T-helper 1 cell treated with Interleukin-12 subunit alpha and Interleukin-12 subunit beta and Interleukin-4 antibody, amounts not matched to agents 30 ng/mL and 1 ng/mL, for 36 hours (primary cell): Measurements from ENCODE around the gene LAMB3. TPM values are rescaled to one million over a fixed set of nuclear protein-coding genes. Genes with fewer than 3 reads are reported as not detected.

ENCODE experiments used
- intact Hi-C: fragments of 100-400 bp; cut with micrococcal nuclease; formaldehyde crosslinking; loops from one replicate; pipeline ENCODE4 v1.15.1; 2024
- total RNA-seq: library from RNA; stranded (reverse); gene quantifications from 2 replicates; pipeline ENCODE4 v1.2.3, GENCODE V29; 2022

Gene LAMB3
- total RNA-seq, 1 donor from 2014 or later: 10.0 TPM

DNA sequence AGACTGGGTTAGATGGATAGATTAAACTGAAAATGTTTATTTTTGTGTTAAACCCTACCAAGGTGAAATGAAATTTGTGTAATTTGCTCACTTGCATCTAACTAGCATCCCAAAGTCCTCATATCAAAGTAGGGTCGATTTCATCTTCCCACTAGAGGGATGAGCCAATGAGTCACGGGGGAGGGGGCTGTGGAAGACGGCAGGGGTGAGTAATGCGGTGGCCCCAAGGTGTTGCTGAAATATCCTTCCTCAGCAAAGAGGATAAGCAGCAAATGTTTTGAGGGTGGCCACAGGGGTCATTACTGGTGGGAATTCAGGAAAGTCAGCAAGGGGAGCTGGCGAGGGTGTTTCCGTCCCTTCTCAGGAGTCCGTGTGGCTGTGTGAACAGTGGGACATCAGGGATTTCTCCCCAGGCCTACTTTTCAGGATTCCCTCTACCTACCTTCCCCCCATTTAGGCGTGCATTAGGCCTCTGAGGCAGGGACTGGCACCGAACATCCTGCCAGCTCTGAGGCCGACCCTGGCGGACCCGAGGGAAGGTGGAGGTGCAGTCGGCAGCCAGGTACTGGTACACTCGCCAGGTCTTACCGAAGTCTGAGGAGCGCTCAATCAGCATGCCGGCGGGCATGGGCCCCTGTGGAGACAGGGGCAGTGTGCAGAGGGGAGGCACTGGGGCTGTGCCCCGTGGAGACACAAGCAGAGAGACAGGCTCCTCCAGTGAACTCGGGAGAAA is 18.1 kb downstream of the LAMB3 start:
- intact Hi-C loops: no loop called here

DNA sequence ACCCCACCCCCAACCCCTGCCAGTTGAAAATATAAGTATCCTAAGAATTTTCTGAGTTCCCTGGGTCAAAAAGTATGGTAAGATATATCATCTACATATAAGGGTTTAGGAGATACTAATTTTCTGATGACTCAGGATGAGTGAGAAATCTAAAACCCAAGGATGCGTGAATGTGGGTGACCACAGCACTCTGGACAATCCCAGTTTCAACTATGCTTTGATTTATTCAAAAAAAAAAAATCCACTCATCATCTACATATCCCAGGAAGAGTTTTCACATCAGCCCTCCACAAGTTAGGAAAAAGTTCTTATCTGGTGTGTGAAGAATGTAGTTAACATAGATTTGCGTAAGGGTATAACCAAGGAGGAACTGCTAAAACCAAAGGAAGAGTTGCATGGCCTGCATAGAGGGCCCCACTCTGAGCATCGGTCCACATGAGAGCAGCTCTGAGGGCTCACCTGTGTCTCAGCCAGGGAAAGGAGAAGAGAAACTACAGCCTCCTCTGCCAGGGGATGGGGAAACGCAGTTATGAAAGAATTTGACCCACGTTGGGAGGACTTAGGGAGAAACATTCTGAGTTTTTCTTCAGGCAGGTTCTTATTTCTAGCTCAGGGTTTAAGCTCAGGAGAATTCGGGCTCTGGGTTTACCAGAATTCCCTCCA is 18.8 kb downstream of the LAMB3 start:
- intact Hi-C loops: no loop called here

DNA sequence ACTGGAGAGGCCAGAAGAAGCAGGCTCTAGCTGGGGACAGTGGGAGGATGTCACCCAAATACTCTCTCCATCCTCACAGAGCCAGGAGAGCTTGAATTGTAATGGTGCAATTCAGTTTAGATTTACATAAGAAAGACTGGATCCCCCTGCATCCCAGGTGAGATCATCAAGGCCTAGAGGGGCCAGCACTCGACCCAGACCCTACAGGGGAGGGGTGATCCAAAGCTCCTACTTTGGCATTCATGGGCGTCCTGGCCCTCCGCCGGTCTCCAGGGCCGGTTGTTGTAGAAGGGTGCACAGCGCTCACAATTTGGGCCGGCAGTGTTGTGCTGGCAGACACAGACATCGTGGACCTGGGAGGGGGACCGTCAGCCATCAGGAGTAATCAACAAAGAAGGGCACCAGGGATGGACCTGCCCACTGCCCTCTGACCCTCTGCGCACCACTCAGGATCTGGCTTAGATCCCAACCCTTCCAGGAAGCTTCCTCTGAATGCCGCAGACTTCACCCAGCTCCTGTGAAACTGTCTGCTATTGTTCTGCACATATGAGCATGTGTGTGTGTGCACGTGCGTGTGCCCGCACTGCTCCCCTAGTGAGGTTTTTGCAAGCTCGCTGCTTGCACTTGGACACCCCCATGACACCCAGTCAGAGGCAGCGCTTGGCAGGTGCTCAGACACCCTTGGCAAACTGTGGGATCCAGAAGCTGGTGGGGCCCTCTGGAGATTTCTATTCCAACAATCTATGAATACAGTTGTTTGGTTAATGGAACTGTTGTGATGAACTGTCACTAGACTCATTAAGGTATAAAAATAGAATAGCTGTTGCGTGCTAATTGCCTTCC is 21.6 kb downstream of the LAMB3 start:
- intact Hi-C loops: no loop called here

DNA sequence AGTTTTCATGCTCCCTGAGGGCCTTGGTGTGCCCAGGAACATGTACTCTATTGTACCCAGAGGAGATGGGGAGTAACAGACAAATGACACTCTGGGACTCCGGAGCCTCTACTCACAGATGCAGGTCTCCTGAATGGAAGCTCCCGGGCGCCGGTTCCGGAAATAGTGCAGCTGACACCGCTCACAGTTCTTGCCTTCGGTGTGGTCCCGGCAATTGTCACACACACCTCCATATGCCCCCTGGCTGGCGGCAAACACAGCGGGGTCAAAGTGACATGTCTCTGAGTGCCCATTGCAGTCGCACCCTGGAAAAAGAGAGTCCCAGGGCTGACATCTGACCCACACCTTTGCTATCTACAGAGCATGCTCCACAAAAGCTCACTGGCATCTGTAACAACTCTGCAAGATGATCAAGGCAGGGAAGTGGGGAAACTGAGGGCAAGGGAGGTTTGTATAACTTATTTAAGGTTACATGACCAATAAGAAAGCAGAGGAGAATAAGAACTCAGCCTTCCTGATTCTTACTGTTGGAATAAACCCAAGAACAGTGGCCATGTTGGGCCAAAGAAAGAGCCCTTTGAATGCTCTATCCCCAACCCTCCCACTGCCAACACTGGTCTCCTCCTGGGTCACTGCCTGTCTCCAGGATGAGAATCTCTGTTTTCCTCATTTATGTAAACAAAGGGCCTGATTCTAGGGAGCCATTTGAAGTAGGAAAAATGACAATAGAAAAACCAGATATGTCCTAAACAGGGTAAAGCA is 22.4 kb downstream of the LAMB3 start:
- intact Hi-C loops: loop anchor here (2.0 kb wide), 1 partner anchor 21 kb away; no protein-coding TSS in a partner anchor

DNA sequence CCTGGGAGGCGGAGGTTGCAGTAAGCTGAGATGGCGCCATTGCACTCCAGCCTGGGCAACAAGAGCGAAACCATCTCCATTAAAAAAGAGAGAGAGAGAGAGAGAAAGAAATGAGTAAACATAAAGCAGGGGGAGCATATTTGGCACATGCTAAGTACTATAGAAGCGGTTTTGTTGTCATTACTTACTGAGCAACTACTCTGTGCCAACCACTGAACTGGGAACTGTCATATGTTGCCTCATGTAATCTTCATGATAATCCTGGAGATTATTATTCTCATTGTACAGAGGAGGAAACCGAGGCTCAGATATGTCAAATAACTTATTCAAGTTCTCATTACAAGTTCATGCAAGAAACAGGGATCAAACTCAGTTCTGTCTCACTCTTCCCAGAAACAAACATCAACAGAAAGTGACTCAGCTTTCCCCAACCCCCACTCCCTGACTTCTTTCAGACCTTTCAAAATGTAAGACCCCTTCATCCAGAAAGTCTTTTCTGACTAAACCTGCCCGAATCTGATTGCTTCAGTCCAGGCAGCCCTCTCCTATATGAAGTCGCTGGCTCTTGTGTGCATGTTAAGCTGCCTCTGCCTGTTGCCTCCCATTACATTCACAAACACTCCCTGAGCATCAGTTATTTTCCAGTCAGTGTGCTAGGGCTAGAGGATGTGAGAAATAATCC is 23.5 kb downstream of the LAMB3 start:
- intact Hi-C loops: loop anchor here (2.0 kb wide), 1 partner anchor 22 kb away; no protein-coding TSS in a partner anchor

DNA sequence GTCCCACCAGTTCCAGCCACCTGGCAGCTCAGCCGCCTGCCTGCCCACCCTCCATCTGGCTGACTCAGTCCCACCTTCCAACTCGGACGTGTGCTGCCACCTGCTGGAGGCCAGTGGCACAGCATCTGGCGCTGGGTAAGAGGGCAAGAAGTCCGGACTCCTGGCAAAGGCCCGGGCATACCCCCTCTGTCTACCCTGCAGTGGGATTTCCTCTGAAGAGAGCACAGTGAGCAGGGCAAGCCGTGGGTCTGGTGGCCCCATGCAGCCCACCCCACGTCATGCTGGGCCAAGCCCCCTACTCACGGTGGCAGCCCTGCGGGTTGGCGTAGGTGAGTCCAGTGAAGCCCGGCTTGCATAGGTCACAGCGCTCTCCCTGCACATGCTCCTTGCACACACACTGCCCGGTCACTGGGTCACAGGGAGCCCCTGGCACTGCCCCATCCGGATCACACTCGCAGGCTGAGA is 24.5 kb downstream of the LAMB3 start:
- intact Hi-C loops: loop anchor here (1.0 to 2.0 kb wide), 7 partner anchors 20 to 120 kb away; no protein-coding TSS in a partner anchor

DNA sequence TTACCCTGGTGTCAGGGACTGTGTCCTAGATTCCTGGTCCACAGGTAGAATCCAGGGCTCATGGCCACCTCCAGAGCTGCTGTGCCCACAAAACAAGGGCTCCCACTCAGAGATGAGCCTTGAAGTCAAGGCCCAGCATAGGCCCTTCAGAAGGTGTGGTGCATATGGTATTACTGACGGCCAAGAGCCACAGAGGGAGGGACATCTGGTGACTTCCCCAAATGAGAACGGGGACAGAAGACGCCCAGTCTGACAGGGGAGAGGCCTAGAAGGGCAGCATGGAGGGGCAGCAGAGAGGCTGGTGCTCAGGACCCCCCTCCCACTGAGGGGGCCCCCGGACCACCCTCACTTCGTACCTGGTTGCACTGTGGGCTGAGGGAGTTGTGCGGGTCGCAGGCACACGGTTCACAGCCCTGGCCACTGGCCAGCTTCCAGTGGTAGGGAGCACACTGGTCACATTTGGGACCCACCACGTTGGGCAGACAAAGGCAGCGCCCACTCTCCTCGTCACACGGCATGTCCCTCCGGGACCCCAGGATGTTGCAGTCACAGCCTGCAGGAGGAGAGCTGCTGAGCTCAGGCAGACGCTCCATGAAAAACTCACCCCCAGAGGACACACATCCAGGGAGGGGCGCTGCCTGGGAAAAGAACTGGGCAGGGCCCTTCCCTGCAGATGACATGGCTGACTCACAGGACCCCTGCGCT is 25.0 kb downstream of the LAMB3 start:
- intact Hi-C loops: loop anchor here (1.0 kb wide), 6 partner anchors 20 to 120 kb away; no protein-coding TSS in a partner anchor

DNA sequence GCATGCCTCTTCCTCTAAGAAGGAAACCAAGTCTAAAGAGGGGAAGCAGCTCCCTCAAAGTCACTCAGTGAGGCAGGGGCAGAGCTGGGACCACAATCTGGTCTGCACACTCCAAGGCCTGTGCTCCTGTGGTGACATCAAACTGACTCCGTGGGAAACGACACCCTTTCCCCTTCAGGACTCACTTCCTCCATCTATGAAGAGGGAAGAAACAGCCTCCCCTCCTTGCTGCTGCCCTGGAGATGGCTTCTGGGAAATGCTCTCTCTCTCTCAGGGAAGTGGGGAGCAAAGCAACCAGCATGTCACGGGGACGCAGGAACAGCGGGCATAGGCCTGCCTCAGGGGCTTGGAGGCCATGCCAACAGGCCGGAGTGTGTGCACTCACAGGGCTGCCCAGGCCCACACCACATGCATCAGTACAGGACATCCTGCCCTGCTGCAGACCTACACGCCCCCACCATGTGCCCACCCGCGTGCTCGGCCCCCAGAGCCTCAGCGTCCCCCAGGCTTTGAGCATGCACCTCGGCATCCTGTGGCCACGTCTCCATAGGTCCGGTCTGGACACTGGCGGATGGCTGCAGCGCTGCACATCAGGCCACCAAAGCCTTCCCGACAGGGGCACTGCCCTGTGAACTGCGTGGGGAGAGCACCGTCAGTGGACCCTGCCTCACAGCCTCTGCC is 25.7 kb downstream of the LAMB3 start:
- intact Hi-C loops: loop anchor here (1.0 kb wide), 6 partner anchors 19 to 121 kb away; no protein-coding TSS in a partner anchor

DNA sequence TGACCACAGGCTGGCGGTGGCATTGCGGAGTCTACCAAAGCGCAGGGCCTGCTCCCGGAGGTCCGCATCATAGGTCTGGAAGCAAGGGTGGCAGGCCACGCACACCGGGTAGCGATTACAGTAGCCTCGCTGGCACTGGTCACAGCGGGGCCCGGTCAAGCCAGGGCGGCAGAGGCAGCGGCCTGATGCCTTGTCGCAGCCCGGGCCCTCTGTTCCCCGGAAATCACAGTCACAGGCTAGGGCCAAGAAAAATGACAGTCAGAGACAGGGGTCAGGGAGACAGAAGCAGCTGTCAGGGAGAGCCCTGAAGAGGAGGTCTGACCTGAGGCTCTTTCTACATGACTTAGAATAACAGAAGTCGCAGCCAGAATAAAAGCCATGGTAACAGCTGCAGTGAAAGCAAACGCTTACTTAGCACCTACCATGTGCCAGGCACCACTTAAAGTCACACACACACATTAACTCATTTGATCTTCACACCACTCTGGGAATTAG is 26.4 kb downstream of the LAMB3 start:
- intact Hi-C loops: no loop called here

DNA sequence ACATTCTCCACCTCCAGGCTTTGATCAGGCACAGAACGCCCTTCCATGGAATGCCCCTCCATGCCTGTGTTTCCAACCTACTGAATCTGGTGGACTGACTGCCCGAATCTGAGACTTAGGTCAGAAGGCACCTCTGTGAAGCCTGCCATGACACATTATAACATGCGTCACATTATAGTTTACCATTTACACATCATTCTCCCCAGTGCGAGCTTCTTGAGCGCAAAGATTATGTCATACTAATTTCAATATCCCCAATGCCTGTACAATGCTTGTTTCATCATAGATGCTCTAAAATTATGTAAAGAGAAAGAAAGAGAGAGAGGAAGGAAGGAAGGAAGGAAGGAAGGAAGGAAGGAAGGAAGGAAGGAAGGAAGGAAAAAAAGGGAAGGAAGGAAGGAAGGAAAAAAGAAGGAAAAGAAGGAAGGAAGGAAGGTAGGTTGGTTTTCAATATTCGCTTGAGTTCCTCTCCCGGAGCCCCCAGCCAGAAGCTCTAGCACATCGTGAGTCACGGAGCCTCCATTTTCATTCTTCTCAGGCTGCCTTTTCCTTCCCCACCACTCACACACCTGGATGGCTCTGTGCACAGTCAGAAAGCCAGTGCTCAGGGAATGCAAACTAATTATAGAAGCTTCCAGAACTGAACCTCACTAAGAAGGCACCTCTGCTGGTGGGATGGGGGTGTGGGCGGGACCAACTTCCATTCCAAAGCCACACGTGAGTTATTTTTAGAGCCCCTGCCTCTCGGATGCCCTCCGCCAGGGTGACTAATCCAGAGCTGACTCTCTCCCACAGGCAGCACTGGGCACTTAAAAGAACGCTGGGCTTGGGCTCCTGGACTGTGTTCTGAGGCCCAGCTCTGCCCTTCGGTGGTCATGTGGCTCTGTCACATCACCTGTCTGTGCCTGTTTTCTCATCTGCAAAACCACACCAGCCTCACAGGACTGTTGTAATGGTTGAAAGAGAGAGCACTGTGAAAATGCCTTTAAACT is 27.4 kb downstream of the LAMB3 start:
- intact Hi-C loops: no loop called here

DNA sequence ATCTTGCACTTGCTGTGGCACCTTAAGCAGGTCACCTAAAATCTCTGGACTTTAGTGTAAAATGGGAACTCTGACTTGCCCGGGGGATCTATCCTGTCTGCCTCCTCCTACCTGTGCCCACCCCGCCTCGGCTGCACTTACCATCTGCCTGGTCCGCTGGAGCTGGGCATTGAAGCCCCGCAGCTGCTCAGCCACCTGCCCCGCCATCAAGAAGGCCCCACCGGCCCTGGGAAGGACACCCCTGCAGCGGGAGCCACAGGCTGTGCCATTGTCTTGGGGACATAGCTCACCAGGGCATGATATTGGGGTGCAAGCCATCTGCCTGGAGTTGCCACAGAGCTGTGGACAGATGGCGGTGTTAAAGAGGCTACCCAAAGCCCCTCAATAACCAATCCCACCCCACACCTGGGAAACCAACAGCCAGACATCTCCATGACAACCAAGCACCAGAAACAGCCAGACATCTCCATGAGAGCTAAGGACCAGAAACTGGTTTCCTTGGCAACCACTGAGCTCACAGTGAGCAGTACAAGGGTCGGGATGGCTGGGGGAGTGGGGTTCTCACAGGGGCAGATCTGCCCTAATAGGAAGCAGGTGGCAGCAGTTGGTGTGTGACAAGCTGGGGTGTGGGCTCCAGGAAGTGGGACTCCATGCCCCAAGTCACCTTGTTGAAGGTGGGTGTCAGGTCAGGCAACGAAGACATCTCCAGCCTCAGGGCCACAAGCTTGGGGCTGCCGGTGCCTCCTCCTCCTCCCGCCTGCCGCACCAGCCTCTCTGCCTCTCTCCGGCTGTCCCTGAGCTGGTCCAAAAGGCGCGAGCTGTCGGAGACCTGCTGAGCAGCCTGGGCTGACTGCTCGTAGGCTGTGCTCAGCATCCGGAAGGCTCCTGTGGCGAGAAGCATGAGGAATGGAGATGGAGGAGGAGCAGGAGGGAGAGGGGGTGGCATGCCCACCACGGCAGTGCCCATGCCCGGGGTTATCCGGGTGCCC is 29.1 kb downstream of the LAMB3 start:
- intact Hi-C loops: no loop called here

DNA sequence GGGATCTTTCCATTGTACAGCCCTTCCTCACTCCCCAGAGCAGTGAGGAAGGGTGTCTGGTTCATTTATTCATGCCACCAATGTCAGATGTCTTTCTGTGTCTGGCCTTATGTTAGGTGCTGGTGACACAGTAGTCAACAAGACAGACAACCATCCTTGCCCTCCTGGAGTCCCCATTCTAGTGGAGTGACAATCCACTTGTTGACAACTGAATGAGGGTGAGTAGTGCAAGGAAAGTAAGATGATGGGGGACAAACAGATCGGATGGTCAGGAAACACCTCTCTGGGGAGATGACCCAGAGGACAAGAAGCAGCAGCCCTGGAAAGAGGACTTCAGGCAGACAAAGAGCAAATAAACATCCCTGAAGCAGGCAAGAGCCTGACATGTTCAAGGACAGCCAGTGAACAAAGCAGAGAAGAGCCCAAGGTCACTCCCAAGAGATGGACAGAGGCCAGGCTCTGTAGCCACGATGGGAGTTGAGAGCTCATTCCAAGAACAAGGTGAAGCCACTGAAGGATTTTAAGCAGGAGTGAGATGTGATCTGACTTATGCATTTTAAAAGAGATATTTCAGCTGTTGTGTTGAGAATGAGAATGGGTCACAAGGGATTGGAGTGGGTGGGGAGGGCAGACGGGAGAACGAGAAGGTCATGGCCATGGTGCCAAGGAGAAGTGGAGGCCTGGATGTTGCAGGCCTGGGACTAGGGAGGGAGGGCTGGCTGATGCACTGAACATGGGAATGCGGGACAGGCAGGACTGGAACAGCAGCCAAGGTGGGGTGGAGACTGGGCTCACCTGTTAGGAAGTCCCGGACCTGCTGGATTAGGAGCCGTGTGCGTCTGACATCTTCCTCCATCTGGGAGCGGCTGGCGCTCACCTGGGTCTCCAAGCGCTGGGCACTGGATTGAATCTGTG is 30.2 kb downstream of the LAMB3 start:
- intact Hi-C loops: no loop called here

DNA sequence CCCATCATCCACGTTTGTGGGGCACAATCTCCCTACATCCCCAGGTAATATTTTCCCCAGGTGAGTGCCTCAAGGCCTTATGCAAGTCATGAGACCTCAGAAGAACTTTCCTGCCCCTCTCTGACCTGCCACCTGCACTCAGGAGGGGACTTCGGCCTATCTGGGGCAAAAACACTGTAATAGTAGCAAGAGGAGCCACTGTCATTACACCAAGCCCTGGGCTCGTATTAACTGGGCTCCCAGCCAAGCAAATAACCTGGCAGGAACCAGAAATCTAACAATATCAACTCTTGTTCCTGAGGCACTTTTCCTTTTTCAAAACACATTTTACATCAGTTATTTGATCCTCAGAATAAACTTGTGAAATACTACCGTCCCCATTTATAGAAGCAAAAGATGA is 30.9 kb downstream of the LAMB3 start:
- intact Hi-C loops: no loop called here

DNA sequence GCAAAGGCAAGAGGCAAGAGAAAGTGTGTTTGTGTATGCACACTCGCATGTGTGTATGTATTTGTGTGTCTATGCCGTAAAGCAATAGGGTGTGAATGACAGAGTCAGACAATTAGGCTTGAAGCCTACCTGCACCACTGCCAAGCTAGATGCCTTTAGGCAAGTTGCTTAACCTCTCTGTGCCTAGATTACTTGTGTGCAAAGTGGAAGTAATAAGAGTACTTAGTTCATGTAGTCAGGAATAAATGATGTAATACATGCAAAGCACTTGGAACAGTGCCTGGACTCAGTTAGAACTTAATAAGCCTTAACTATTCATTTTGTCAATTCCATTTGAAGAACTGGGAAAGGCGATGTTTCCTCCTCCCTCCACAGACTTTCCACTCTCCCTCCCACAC is 31.7 kb downstream of the LAMB3 start:
- intact Hi-C loops: no loop called here

DNA sequence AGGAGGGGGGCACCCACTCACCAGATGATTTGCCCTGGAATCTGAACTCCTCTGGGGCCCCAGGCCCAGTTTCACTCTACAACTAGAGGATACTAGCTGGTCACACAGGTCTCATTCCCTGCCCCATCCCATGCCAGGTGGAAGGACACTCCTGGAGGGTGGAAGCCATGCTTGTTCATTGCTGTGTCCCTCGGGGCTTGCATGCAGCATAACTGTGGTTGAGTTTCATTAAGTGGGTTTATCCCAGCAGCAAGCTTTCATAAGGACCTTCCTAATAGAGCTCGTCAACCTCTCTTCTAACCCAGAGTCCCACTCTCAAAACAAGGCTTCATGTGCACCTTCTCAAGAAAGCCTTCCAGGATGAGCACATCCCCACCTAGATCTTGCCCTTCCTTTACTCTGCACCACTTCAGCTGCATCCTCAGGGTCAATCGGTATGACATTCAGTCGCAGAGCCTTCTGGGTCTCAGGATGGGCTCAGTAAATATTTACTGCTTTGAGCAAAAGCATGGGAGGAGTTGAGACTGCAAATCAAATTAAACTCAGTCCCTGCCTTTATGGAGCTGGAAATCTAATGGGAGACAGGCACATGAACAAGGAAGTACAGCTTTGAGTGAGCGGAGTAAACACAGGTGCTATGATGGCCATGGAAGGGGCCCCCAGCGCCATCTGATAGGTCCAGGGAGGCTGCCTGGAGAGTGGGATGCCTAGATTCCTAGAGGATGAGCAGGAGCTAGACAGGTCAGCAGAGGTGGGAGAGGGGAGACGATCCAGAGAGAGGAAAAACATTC is 32.3 kb downstream of the LAMB3 start:
- intact Hi-C loops: no loop called here
